HG03354 (cell line): ENCODE measurements around the gene MMP25.
A peak's percentile ranks its signal among the peaks of the same experiment; 100 is the strongest.
"Not testable (repeated sequence)": the region's sequence is repeated elsewhere in the genome, so short reads cannot be mapped to it uniquely, and the experiment has no call there.

Experiments
- ATAC-seq: cut with Tn5 transposase; IDR thresholded peaks from one replicate; pipeline ENCODE4 v1.9.1; 2021; ENCODE audit warnings: mild to moderate bottlenecking; ENCODE audit not compliant: unreplicated experiment, poor library complexity, severe bottlenecking

Gene MMP25

DNA sequence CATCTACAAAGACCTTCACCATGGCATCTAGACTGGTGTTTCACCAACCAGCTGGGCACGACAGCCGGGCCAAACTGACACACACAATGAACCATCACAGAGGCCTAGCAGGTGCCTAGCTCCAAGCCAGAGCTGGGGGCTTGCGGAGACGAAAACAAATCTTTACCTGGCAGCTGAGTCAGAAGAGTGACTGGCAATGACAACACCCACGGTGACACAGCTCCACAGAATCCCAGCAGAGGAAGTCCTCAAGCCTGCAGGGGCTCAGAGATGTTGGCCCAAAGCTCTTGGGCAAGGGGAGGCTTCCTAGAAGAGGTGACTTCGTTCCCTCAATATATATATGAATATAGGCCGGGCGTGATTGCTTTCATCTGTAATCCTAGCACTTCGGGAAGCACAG, 5.1 kb downstream of the MMP25 start:
- no peak for ATAC-seq

DNA sequence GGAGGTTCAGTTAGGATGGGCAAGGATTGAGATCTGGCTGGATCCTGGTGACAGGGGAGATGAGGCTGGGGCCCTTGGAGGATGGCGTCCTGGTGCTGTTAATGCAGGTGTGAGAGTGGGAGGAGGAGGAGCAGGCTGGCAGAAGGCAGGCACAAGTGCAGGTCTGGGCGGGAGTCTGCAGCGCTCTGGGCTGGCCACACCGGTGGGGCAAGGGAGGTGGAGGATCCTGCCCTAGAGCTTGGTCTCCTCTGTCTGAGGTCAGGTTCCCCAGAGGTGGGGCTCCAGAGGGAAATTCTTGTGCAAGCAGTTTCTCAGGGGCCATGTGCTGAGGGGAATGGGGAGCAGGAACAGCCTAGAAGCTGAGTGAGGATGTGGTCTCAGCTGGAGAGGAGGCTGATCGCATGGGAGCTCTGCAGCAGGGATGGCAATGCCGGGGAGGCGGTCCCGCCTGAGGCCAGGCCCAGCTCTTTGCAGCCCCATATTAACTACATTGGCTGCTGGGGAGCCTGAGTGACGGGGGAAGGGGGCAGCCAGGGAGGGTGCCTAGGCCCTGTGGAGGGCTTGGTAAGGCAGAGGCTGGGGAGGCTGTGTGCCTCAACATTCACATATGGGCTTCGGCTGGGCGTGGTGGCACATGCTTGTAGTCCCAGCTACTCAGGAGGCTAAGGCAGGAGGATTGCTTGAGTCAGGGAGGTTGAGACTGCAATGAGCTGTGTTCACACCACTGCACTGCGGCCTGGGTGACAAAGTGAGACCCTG, 6.4 kb downstream of the MMP25 start:
- not testable (repeated sequence) for ATAC-seq

DNA sequence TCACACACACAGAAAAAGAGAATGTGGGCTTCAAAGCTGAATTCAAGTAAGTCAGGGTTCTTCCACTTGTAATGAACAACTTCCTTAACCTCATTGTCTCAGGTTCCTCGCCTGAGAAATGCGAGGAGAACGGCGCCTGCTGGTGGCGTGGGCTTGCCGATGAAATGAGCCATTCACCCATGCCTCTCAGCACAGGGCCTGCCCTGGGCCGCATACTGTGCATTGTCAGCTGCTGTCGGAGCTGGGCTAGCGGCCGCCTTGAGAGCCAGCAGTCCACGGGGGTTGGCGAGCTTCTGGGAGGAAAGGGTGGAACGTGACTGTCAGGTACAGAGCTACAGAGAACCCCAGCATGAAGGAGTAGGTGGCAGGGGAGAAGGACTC, 7.0 kb downstream of the MMP25 start:
- ATAC-seq: not testable (repeated sequence)

DNA sequence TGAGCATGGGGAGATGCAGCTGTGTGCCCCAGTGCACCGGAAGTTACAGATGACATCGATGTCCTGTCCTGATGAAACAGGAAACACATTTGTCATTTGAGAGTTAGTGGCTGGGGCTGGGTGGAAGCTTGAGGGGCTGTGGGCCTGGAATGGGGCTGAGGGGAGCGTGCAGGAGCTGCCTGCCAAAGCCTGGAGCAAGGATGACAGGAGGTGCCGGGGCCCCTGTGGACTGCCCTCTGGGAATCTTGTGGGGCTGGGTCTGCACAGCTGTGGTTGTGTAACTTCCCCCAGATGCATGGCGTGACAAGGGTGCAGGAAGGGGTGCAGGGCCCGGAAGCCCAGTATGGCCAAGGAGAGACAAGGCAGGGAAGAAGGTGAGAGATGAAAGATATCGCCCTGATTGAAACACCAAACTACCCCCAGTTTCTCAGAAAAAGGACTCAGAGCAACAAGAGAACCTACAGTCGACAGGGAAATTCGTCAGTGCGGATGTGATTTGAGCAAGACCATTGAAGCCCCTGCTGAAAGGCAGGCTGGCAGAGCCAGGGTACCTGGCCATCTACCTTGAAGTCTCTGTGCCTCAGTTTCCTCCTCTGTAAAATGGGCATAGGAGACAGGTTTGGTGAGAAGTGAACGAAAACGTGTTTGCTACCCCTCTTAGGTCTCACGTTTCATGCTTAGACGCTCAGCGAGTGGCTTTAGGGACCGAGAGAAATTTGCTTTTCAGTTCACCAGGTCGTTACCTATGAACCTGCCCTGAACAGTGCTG, 8.8 kb downstream of the MMP25 start:
- no peak for ATAC-seq

DNA sequence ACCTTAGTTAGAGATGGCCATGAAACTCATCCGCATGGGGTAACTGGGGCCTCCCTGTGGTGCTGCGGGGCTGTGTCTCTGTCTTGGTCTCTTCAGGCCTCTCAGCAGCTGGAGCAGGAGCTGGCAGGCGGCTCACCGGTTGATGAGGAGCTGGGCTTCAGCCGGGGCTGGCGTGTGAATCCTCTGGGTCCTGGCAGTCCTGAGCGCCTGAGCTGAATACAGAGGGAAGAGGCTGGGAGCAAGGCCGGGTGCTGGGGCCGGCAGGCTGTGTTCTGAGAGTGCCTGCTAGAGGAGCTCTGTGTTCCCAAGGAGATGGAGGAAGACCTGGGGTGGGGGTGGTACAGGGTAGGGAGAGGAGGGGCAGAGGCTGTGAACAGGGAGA, 9.4 kb downstream of the MMP25 start:
- not testable (repeated sequence) for ATAC-seq

DNA sequence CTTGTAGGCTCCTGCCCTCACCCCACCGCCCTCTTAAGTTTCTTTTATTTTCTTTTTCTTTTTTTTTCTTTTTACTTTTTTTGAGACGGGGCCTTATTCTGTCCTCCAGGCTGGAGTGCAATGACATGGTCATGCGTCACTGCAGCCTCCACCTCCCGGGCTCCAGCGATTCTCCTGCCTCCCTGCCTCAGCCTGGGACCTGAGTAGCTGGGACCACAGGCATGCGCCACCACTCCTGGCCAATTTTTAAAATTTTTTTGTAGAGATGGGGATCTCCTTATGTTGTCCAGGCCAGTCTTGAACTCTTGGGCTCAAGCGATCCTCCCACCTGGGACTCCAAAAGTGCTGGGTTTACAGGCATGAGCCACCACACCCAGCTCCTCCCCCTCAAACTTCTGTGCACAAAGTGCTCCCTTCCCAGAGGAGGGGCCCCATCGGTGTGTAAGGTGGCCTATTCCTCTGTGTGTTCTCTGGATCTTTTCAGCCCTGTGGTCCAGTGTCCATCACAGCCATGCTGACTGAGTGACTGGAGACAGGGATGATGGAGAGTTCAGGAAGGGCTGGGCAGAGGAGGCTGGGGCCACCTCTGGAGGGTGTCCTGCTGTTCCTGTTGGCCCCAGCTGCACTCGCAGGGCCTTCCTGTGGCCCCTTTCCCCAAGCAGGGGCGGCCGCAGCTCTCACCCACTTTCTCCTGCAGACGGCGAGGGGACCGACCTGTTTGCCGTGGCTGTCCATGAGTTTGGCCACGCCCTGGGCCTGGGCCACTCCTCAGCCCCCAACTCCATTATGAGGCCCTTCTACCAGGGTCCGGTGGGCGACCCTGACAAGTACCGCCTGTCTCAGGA, 10.2 kb downstream of the MMP25 start:
- no peak for ATAC-seq

DNA sequence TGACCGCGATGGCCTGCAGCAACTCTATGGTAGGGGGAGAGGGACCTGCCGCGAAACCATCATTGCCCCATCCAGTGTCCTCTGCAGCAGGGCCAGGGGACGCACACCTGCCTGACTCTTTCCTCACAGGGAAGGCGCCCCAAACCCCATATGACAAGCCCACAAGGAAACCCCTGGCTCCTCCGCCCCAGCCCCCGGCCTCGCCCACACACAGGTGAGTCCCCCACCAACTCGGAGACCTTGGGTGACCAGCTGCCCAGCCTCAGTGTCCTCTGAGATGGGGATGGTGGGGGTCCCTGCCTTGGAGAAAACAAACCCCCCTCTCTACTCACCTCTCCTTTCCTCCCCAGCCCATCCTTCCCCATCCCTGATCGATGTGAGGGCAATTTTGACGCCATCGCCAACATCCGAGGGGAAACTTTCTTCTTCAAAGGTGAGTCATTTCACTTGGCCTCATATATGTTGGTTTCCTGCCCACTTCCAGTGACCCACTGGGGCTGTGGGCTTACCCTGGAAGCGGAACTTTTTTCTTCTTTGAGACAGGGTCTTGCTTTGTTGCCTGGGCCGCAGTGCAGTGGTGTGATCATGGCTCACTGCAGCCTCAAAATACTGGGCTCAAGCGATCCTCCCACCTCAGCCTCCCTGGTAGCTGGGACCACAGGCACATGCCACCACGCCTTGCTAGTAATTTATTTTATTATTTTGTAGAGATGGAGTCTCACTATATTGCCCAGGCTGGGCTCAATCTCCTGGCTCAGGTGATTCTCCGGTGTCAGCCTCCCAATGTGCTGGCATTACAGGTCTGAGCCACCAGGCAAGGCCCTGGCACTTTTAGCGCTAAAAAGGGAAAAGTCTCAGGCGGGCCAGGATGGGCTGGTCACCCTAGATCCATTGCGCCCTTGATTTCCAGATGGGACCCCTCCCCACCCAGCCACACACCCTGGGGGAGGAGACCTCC, 11.1 kb downstream of the MMP25 start:
- no peak for ATAC-seq

DNA sequence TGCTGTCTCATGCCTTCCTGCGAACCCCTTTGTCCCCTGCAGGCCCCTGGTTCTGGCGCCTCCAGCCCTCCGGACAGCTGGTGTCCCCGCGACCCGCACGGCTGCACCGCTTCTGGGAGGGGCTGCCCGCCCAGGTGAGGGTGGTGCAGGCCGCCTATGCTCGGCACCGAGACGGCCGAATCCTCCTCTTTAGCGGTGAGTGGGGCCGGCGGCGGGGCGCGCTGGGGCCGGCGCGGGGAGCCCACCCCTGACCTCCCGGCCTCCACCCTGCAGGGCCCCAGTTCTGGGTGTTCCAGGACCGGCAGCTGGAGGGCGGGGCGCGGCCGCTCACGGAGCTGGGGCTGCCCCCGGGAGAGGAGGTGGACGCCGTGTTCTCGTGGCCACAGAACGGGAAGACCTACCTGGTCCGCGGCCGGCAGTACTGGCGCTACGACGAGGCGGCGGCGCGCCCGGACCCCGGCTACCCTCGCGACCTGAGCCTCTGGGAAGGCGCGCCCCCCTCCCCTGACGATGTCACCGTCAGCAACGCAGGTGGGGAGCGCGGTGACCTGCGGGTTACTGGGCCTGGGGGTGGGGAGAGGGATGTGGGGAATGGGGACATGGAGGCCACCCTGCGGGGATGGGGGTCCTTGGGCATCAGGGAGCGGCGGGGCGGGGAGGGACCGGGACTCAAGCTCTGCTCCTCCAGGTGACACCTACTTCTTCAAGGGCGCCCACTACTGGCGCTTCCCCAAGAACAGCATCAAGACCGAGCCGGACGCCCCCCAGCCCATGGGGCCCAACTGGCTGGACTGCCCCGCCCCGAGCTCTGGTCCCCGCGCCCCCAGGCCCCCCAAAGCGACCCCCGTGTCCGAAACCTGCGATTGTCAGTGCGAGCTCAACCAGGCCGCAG, 12.0 kb downstream of the MMP25 start:
- ATAC-seq: peak; percentile 31

DNA sequence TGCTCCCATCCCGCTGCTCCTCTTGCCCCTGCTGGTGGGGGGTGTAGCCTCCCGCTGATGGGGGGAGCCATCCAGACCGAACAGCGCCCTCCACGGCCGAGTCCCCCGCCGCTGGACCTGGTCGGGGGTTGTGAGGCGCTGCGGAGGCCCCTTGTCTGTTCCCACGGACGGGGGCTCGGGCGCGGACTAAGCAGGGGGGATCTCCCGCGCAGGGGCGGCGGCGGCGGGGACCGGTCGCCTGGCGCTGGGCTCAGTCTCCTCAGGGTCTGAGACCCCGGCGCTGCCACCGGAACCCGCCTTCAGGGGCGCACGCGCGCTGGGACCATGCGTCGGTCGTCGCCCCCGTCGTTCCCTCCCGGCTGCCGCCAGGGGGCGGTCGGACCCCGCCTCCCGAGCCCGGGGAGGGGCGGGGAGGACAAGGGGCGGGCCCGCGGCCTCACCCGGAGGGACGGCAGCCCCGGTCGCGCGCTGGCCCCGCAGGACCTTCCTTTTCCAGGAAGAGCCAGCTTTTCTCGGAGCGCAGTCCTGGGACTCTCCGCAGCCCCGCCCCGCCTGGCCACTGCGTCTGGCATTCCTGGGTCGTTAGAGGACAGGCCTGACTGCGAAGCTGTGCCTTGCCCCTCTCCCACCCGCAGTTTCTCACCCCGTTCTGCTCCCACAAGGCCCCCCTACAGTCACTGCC, 12.8 kb downstream of the MMP25 start:
- peak; percentile 87 for ATAC-seq

DNA sequence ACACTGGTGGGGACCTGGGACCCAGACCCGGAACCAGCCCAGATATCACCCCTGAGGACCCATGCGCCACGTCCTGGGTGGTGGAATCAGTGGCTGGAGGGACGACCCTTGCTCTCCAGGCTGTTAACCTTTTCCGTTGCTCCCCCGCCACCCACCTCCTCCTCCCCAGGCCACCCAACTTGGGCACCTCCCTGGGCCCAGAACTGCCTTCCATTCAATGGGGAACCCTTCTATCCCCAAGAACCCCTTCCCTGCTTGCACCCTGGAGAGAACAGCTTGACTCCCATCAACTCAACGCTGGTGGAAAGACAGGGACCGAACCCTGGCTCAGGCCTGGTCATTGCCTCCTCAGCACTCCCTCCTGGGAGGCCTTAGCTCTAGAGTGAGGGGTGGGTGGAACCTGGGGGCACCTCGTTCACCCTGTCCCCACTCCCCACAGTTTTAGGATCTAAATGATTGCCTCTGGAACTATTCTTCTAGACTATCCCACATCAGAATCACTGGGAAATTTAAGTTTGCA, 13.4 kb downstream of the MMP25 start:
- ATAC-seq: no peak

DNA sequence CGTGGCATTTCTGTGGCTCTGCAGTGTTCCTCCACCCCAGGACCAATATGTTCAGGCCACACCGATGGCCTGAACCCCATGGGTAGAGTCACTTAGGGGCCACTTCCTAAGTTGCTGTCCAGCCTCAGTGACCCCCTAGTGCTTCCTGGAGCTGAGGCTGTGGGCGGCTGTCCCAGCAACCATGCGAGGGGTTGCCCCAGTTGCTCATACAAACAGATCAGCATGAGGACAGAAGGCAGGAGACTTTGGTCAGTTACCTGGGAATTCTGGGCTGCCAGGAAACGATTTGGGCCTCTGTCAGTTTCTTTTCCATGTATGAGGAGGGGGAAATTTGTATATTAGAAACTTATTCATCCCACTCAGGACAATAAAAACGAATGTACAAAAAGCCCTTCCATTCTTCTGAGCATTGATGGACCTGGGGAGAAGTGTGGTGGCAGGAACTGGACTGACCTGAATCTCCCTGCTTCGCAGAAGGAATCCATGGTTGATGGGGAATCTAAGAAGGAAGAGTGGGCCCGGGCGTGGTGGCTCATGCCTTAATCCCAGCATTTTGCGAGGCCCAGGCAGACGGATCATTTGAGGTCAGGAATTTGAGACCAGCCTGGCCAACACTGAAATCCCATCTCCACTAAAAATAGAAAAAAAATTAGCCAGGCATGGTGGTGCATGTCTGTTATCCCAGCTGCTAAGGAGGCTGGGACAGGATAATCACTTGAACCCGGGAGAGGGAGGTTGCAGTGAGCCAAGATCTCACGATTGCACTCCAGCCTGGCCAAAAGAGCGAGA, 14.2 kb downstream of the MMP25 start:
- no peak for ATAC-seq

DNA sequence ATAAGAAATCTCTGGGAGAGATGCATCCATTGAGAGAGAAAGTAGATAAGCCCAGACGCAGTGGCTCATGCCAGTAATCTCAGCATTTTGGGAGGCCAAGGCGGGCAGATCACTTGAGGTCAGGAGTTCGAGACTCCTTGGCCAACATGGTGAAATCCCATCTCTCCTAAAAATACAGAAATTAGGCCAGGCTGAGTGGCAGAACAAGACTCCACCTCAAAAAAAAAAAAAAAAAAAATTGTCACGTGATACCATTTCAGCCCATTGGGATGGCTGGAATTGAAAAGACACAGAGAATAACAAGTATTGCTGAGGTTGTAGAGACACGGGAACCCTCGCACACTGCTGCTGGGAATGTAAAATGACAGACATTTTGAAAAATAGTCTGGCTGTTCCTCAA, 16.2 kb downstream of the MMP25 start:
- no peak for ATAC-seq

DNA sequence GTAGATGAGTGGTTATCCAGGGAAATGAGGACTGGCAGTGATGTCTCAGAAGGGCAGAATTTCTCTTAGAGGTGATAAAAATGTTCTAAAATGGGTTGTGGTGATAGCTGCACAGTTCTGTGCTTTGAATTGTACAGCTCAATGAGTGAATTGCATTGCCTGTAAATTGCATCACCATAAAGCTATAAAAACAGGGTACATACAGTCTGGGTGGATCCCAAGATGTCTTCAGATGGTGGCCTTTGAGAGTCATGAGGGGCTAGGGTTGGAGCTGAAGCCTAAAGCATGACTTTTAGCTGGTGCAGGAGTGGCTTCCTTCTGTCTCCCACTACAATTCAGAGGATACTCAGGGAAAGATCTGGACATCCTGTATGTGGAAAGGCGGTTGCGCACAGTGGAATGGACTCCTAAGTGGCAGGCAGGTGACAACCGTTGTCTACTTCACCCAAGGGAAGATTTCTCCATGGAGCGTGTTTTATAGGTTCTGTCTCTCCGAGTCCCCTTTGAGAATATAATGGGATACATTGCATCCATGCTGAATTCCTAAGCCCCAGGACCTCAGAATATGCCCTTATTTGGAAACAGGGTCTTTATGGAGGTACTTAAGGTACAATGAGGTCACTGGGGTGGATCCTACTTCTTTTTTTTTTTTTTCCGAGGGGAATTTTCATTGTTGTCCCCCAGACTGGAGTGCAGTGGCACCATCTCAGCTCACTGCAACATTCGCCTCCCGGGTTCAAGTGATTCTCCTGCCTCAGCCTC, 17.4 kb downstream of the MMP25 start:
- ATAC-seq: no peak

DNA sequence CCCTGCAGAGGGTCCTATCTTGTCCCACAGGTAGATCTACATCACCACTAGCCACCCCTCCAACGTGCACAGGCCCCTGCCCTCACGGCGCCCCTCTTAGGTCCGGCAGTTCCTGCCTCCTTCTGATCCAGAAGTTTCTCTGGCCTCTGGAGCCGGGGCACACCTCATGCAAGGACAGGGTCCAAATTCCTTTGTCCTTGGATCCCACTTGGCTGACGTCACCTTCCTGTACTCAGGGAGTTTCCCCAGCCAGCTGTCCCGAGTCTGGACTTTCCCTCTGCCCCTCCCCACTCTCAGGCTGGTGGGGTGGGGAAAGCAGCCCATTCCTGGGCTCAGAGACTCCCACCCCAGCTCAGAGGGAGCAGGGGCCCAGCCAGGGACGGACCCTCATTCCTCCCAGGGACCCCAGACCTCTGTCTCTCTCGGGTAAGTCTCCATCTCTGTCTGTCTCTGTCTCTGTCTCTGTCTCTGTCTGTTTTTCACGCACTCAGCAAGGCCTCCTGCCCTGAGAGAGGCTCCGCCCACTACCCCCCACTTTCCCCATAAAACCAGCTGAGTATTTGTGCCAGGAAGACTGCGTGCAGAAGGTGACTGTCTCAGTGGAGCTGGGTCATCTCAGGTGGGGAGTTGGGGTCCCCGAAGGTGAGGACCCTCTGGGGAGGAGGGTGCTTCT, 18.8 kb downstream of the MMP25 start, which contains the start of gene IL32:
Gene IL32 (plus strand): TSS at position 572 of the 673 bp plus-strand sequence. CDS start 172 bp downstream, outside the sequence.
- no peak for ATAC-seq

DNA sequence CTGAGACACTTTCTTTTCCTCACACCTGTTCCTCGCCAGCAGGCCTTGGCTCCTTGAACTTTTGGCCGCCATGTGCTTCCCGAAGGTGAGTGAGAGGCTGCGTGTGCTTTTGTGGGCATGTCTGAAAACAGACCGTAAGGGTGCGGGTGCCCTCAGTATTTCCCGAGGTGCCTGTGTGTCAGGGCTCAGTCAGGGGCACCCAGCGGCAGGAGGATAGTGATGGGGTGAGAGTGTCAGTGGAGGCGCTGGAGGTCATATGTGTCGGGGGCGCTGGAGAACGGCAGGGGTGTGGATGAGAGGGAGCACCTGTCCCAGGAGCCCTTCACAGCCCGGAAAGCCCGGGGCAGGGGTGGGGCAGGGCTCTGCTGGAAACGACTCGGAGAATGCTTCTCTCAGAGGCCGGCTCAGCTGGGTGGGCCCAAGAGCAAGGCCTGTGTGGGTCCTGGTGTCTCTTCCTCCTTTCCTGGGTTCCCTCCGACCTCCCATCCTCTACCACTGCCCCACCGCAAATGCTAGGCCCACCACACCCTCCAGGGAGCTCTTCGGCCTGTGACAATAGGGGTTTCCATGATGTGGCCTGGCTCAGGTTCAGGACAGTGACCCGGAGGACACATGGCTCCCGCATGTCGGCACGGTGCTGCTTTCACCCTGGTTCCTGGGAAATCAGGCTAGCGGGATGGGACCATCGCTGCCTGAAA, 19.5 kb downstream of the MMP25 start:
- no peak for ATAC-seq
